H1 (cell line): ENCODE results near the gene CMIP. TPM values are rescaled to one million over a fixed set of nuclear protein-coding genes. Genes with fewer than 3 reads are reported as not detected.

Source experiments
- BCL11A ChIP-seq, 2 experiments: IDR thresholded peaks; one replicate each; pipeline ENCODE4 v1.6.1; 2011; ENCODE audit warnings: low read depth in 2 of 2, low read length in 2 of 2, mild to moderate bottlenecking in 2 of 2
- CBX5 ChIP-seq: fragments of 300-800, 300-1000 bp; sonication (generic); IDR thresholded peaks from 2 replicates; pipeline ENCODE4 v1.7.1; 2016; ENCODE audit warnings: antibody characterized with exemption, low read length, low read depth
- CEBPB ChIP-seq: IDR thresholded peaks from 2 replicates; pipeline ENCODE4 v1.6.1; 2012; ENCODE audit warnings: low read depth, low read length
- CHD1 ChIP-seq: IDR thresholded peaks from 2 replicates; pipeline ENCODE4 v1.6.1; 2012; ENCODE audit warnings: low read depth, low read length, improper control_type of control experiment
- SAP30 ChIP-seq: fragments of 300-600 bp; sonication (generic); IDR thresholded peaks from 2 replicates; pipeline ENCODE4 v1.7.1; 2012; ENCODE audit warnings: low read length, moderate library complexity, mild to moderate bottlenecking, inconsistent platforms; ENCODE audit not compliant: insufficient read depth, insufficient replicate concordance
- SIN3A ChIP-seq, 2 experiments: IDR thresholded peaks in 1 of 2; conservative IDR thresholded peaks in 1 of 2; 2 replicates each; pipeline ENCODE4 v1.6.1; 2011 to 2012; ENCODE audit warnings: low read length in 2 of 2, improper control_type of control experiment in 1 of 2, low read depth in 1 of 2, mild to moderate bottlenecking in 1 of 2
- polyA plus RNA-seq, 7 experiments: library from polyadenylated mRNA; depleted of rRNA in 3 of 7; stranded (reverse) in 5 of 7; unstranded in 2 of 7; fragments of >200 nt in 5 of 7; fragments of 200-250 nt in 2 of 7; gene quantifications; 1 replicate in 5 of 7; 2 replicates in 1 of 7; 4 replicates in 1 of 7; pipeline versions ENCODE4 v1.2.1 to v1.2.3, GENCODE V29; 2011 to 2013; ENCODE audit warnings: missing spikeins in 2 of 7, mixed read lengths in 2 of 7
- total RNA-seq: library from RNA; stranded (reverse); fragmentation: NEBNext Ultra II Directional; extraction: Animal tissue kit (Norgen Biotek cat#: 25700); gene quantifications from 2 replicates; pipeline ENCODE4 v1.2.1, GENCODE V29; 2021

CMIP gene
- total and polyA plus RNA-seq, 2 of the 8 experiments (the other 6 are each of a cell fraction or from before 2014, with no cell fraction given) = 7.9 to 53.2 TPM

GRCh38 chr16:81748476-81749198, 304.0 kb downstream of the CMIP start (continued):
- TF ChIP-seq SIN3A (conservative IDR thresholded peaks at IDR 0.05 in 1 of 2, IDR thresholded peaks at IDR 0.05 in 1 of 2; ENCODE audit: low read depth in 1 of 2, low read length in 2 of 2) (no peak), CBX5 (no peak), SAP30 (no peak), BCL11A (IDR thresholded peaks at IDR 0.05; ENCODE audit: low read depth in 2 of 2, low read length in 2 of 2) (no peak), CEBPB (no peak), CHD1 (no peak)
